Osteoblast (primary cell): ENCODE results near the gene CRY2. TPM values are rescaled to one million over a fixed set of nuclear protein-coding genes. Genes with fewer than 3 reads are reported as not detected.
A peak's percentile ranks its signal among the peaks of the same experiment; 100 is the strongest.

Experiments used
- DNase-seq: peaks from one replicate; pipeline ENCODE4 v3.0.0; 2011; ENCODE audit warnings: low spot score, mixed read lengths; ENCODE audit not compliant: insufficient read length; ENCODE audit errors: missing footprints
- H2AFZ ChIP-seq: 2 replicates; pipeline ENCODE4 v1.6.0; 2011; ENCODE audit warnings: mild to moderate bottlenecking, low read length
- H3K27ac ChIP-seq: 2 replicates; pipeline ENCODE4 v1.5.1; 2011; ENCODE audit warnings: mild to moderate bottlenecking, low read depth, low read length, moderate library complexity
- H3K27me3 ChIP-seq: 2 replicates; pipeline ENCODE4 v1.6.0; 2012; ENCODE audit warnings: mild to moderate bottlenecking, control low read depth, inconsistent platforms, low read length, moderate library complexity; ENCODE audit not compliant: insufficient read depth
- H3K36me3 ChIP-seq: 2 replicates; pipeline ENCODE4 v1.5.1; 2011; ENCODE audit warnings: mild to moderate bottlenecking, low read length, control low read depth, moderate library complexity; ENCODE audit not compliant: insufficient read depth
- H3K4me1 ChIP-seq: 2 replicates; pipeline ENCODE4 v1.5.1; 2011; ENCODE audit warnings: mild to moderate bottlenecking, low read length, control low read depth, moderate library complexity; ENCODE audit not compliant: insufficient read depth
- H3K4me2 ChIP-seq: 2 replicates; pipeline ENCODE4 v1.6.0; 2011; ENCODE audit warnings: mild to moderate bottlenecking, low read length; ENCODE audit not compliant: insufficient read depth
- H3K4me3 ChIP-seq: fragments of 200-600 bp; sonication (generic); 3 replicates; pipeline ENCODE4 v1.5.1; 2012; ENCODE audit warnings: mild to moderate bottlenecking, low read length, inconsistent platforms; ENCODE audit not compliant: insufficient read depth
- H3K79me2 ChIP-seq: 2 replicates; pipeline ENCODE4 v1.6.0; 2012; ENCODE audit warnings: mild to moderate bottlenecking, low read length, control low read depth, inconsistent platforms; ENCODE audit not compliant: insufficient read depth
- H3K9me3 ChIP-seq: 2 replicates; pipeline ENCODE4 v1.5.1; 2011; ENCODE audit warnings: low read depth, low read length, control low read depth
- H4K20me1 ChIP-seq: 2 replicates; pipeline ENCODE4 v1.6.0; 2012; ENCODE audit warnings: mild to moderate bottlenecking, low read length, control low read depth; ENCODE audit not compliant: insufficient read depth
- CTCF ChIP-seq: IDR thresholded peaks from 2 replicates; pipeline ENCODE4 v1.5.1; 2011; ENCODE audit warnings: mild to moderate bottlenecking, low read depth, low read length, moderate library complexity; ENCODE audit errors: extremely low read depth
- total RNA-seq: library from RNA; depleted of rRNA; stranded (reverse); fragments of >200 nt; gene quantifications from 2 replicates; pipeline ENCODE4 v1.2.3, GENCODE V29; 2012

Gene CRY2
- total RNA-seq, 1 donor: 21.0 TPM

GRCh38 chr11:45919806-45920530 is 72.7 kb downstream of the CRY2 start:
- DNase-seq: peak; percentile 69
- Histone ChIP-seq H3K4me2 (no peak overlapping the region), H3K27me3 (peaks cover 39% of the 10 kb centered on the region), H3K4me1 (peaks cover 11% of the 10 kb centered on the region), H3K36me3 (peaks cover 3% of the 10 kb centered on the region), H3K4me3 (no peak overlapping the region), H3K9me3 (no peaks in the 10 kb centered on the region), H2AFZ (no peak overlapping the region), H3K79me2 (peaks cover 20% of the 10 kb centered on the region), H4K20me1 (peaks cover 7% of the 10 kb centered on the region), H3K27ac (no peak overlapping the region)
- no peak for TF ChIP-seq CTCF

GRCh38 chr11:45920531-45921477 is 73.5 kb downstream of the CRY2 start:
- Histone ChIP-seq H3K79me2 (peaks cover 17% of the 10 kb centered on the region), H3K9me3 (no peaks in the 10 kb centered on the region), H3K4me3 (no peak overlapping the region), H3K27ac (no peak overlapping the region), H4K20me1 (peaks cover 6% of the 10 kb centered on the region), H3K4me2 (no peak overlapping the region), H2AFZ (no peak overlapping the region), H3K4me1 (peaks cover 11% of the 10 kb centered on the region), H3K36me3 (no peaks in the 10 kb centered on the region), H3K27me3 (peaks cover 45% of the 10 kb centered on the region)
- DNase-seq: peak; percentile 73
- no peak for TF ChIP-seq CTCF

- Histone ChIP-seq H2AFZ (no peak overlapping the region), H3K79me2 (peaks cover 8% of the 10 kb centered on the region), H3K4me3 (no peak overlapping the region), H3K9me3 (no peaks in the 10 kb centered on the region), H4K20me1 (peaks cover 6% of the 10 kb centered on the region), H3K4me2 (no peak overlapping the region), H3K27ac (no peak overlapping the region), H3K4me1 (peaks cover 10% of the 10 kb centered on the region), H3K36me3 (no peaks in the 10 kb centered on the region), H3K27me3 (peaks cover 55% of the 10 kb centered on the region)
- peak; percentile 81 for DNase-seq
- no peak for TF ChIP-seq CTCF
These were observed 74.5 kb downstream of the CRY2 start for GRCh38 chr11:45921561-45922424.
